HG03060 (cell line): ENCODE data around the gene RARRES1.

Experiments used
- ATAC-seq: cut with Tn5 transposase; IDR thresholded peaks from one replicate; pipeline ENCODE4 v1.9.1; 2021; ENCODE audit warnings: low read depth, moderate number of reproducible peaks; ENCODE audit not compliant: unreplicated experiment

Gene RARRES1

DNA sequence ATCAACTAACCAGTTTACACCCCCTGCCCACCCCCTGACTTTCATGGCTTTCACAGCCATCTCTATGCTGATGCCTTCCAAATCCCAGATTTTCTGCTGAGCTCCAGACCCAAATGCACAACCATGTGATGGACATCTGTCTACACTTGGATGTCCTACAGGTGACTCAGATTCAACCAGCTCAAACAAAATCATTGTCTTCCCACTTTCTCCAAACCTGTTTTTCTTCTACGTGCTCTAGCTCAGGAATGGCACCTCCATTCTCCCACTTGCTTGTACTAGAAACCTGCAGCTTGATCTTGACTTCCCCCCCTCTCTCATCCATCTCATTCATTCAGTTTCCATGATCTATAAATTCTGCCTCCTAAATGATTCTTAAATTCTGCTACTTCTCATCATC lies 34.1 kb upstream of the RARRES1 start:
- no peak for ATAC-seq

- ATAC-seq, result no peak
Observed at GRCh38 chr3:158765518-158766205, 33.4 kb upstream of the RARRES1 start.

- no peak for ATAC-seq
Observed at GRCh38 chr3:158763421-158763820, 31.2 kb upstream of the RARRES1 start.

DNA sequence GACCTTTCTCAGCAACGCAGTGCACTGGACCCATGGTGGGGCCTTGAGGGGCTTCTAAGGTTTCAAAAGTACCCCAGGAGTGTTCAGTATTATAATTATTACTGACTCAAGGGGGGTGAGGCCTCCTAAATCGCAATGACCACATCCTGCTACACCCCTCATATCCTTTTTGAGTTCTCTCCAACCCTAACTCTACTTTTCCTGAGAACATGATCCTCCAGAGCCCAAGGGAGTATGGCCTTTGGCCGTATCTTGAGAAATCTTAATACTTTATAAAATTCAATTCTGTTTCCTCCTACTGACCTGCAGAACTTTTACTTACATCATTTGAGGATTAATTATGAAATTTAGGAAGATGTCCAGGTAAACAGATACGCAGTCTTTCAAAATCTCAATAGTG lies 30.4 kb upstream of the RARRES1 start:
- no peak for ATAC-seq

DNA sequence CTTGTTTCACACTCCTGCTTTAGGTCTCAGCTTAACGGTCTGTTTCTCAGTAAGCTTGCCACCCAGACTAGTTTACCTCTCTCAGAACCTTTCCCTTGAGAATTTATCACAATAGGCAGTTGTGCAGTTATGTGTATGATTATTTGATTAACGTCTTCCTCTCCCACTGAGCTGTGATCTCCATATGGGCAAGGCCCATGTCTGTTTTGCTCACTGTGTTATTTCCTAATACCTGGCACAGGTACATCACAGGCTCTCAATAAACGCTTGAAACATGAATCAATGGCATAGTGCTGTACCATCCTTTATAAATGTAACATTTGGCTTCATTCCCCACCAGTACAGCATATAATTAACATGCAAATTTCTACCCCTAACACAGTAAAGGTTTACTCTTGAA lies 29.1 kb upstream of the RARRES1 start:
- no peak for ATAC-seq

DNA sequence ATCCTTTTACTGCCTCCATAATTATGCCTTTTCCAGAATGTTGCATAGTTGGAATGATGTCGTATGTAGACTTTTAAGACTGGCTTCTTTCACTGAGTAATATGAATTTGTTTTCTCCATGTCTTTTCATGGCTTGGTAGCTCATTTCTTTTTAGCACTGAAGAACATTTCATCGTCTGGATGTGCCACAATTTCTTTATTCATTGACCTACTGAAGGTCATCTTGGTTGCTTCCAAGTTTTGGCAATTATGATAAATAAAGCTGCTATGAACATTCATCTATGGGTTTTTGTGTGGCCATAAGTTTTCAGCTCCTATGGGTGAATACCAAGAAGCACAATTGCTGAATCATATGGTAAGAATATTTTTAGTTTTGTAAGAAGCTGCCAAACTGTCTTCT lies 23.2 kb upstream of the RARRES1 start:
- ATAC-seq, result no peak

- ATAC-seq, result no peak
Observed at GRCh38 chr3:158753854-158754253, 21.6 kb upstream of the RARRES1 start.

- ATAC-seq, result no peak
Observed at GRCh38 chr3:158751316-158751715, 19.1 kb upstream of the RARRES1 start.

GRCh38 chr3:158750016-158750415 lies 17.8 kb upstream of the RARRES1 start:
- ATAC-seq, result no peak

DNA sequence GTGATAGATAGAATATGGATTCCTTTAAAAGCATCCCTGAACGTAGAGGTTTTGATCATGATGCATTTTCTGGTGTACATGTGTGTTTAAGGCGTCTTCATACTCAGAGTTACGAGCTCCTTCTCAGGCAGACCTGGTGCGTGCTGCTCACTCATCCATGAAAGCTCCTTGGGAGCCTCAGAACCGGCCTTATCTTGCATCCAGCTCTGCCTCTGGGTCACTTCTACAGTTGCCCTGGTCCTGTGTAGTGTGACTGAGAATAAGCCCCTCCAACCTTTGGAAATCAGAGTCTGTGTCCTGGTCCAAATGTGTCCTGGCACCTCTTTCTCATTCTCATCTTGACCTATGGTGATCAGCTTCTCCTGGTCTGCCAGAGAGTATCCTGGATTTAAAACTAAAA lies 17.3 kb upstream of the RARRES1 start:
- no peak for ATAC-seq

GRCh38 chr3:158748237-158748828 lies 16.1 kb upstream of the RARRES1 start:
- no peak for ATAC-seq

DNA sequence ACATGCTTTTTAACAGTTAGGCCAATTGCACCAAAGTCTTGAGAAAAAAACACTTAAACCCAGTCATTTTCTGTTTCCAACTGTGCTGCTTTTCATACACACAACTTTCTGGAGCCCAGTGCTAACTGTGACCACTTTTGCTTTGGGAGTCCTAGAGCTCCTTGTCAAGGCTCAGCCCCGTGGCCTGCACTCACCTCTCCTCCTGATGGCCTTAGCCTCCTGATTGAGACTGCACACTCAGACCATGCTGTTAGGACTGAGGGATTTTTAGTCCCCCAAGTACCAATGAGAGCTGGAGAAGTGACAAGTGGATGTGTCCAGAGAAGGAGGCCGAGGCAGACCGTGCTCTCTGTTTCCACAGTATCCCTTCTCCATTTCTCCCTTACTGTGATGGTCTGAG lies 15.2 kb upstream of the RARRES1 start:
- ATAC-seq, result no peak

DNA sequence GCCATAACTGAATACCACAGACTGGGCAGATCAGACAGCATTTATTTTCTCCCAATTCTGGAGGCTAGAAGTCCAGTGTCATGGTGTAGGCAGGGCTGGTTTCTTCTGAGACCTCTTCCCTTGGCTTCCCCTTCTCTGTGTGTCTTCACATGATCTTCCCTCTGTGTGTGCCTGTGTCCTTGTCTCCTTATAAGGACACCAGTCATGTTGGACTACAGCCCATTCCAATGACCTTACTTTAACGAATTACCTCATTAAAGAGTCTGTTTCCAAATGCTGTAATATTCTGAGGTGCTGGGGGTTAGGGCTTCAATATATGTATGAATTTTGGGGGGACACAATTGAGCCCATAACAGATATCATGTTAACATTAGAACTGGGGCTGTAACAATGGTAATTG lies 13.3 kb upstream of the RARRES1 start:
- ATAC-seq, result no peak

- no peak for ATAC-seq
Observed at GRCh38 chr3:158744567-158745288, 12.5 kb upstream of the RARRES1 start.

DNA sequence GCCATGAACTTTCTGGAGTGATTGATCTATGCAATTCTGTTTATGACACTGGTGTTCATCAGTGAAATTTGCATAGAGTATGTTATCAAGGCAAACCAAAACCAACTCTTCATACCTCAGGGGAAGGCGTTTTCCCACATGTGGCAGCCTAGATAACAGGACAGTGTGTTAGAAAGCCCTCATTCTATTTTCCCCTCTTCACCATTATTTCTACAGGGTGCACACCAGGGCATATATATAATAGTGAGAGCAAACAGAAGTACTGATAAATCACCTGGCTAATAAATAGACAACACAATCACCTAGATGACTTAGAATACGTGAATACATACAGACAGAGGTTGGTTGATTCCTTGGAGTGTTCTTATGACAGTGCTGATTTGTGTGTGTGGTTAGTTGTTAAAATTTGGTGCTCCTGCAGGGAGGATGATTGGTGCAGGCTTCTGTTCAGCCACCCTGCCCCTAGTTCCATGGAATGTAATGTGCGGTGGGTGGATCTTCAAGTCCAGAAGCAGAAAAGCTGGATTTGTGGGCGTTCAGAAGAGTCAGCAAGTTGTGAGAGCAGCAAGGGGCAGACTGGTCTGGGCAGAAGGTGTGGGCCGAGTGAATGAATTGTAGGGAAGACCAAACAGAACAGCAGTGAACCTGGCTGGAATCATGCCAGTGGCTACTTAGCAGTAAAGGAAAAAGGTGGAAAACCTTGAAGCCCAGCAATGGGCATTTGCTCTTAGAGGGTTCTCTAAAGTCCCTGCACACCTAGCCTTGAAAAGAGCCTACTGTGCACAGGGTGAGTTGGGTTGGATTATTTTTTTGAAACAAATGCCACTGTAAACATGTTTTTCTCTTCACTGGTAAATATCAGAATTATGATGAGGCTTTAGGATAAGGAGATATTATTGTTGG lies 11.7 kb upstream of the RARRES1 start:
- no peak for ATAC-seq

DNA sequence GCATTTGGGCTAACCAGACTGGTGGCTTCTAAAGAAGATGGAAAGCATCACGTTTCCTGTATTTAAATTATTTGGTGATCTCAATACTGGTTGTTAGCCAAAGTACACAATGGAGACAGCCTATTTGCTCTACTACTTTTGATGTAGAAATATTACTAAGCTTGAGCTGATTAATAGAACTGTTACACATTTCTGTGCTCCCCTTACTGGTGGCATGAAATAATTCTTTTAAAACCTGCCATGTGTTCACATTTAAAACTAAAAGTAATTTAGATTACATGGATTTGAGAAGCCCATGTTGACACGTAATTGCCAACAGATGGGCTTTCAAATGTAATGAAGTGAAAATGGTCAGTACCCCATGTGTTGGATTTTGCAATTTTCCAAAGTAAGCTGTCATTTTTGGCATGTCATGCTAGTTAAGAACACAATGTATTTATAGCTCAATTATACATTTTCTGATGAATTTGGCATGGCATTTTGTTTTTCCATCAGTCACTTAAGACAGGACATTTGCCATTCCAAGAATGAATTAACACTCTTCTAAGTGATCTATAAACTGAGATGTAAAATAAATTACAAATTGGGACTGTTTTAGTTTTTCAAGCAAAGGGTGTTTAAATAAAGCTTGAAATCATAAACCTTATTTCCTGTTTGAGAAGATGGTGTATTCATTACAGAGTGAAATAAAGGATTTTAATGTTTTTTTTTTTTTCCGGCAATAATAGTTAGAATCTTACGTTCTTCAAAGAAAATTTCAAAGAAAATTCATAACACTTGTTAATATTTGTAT lies 10.8 kb upstream of the RARRES1 start:
- no peak for ATAC-seq

DNA sequence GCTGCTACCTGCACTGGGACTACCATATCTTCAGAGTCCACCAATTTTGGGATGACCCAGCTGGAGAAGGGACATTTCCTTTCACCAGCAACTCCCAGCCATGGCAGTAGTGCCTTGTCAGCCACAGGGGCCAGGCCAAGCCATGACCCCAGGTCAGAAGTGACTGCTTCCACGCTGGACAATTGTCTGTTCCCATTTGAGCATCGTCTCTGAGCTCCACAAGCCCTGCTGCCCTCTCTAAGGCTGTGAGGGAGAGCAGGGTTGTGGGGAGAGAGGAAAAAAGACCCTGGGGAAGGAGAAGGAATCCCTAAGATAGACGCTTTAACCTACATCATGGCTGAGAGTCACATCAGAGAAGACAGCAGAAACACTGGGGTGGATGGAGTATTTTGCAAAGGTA lies 7.4 kb upstream of the RARRES1 start:
- ATAC-seq, result no peak

DNA sequence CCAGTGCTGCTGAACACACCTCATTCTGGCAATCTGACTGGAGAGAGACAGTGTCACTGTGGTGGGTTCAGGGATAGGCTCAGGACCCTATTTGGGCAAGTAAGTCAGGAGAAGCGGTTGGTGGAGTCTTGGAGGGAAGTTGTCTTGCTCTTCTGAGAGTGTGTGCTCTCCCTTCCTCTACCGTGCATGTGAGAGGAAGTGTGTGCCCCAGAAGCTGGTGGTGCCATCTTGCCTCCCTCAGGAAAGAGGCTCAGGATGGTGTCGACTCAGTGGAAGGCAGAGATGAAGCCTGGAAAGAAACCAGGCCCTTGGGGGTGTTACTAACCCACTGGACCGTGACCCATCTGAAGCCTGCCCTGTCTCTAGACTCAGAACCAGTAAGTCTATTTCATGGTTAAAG lies 6.8 kb upstream of the RARRES1 start:
- ATAC-seq, result no peak

DNA sequence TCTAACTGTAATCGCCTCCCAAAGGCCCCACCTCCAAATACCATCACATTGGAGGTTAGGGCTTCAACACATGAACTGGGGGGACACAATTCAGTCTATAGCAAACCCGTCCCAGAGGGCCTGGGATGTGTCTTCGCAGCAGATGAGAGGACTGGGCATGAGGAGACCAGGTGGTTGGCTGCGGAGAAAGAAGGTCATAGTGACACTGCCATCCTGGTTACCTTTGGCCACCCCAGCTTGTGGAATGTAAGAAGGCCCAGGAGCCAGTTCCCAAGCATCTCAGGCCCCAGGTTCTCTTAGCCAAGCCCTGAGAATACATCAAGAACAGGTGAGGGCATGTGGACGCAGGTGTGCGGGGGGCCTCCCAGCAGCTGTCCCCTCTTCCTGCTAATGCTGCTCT lies 6.4 kb upstream of the RARRES1 start:
- ATAC-seq, result no peak

DNA sequence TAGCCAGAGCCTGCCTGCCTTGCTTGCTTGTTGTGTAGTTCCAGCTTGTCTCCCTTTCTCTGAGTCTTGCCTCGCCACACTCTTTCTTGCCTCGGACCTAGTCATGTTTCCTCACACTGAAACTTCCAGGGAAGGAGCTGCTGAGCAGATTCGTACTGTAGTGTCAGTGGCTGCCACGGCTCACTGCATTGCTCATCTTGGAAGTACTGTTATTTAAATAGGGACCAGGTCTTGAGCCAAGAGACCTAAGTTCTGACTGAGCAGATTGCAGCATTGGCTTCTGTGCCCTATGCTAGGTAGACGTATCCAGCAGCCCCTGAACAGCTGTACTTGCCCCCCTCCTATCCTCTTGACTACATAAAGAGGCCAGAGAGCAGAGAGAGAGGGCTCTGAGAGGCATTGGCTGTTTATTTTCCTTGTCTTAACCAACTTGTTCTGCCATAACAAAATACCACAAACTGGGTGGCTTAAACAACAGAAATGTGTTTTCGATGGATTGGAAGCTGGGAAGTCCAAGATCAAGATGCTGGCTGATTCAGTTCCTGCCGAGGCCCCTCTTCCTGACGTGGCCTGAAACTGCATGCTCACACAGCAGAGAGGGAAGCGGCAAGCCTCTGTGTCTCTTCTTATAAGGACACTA lies 5.8 kb upstream of the RARRES1 start:
- no peak for ATAC-seq
